22Rv1 (cell line): ENCODE measurements around the gene SPATA3.

Source experiments
- ZFX ChIP-seq: fragments of 450-650 bp; IDR thresholded peaks from 2 replicates; pipeline ENCODE4 v1.6.1; 2017; ENCODE audit warnings: antibody characterized with exemption, borderline replicate concordance
- TF ChIP-seq, protein P1 (sequence below): fragments of 450-650 bp; IDR thresholded peaks from 2 replicates; pipeline ENCODE4 v1.5.1; 2017; ENCODE audit warnings: mild to moderate bottlenecking

DNA sequence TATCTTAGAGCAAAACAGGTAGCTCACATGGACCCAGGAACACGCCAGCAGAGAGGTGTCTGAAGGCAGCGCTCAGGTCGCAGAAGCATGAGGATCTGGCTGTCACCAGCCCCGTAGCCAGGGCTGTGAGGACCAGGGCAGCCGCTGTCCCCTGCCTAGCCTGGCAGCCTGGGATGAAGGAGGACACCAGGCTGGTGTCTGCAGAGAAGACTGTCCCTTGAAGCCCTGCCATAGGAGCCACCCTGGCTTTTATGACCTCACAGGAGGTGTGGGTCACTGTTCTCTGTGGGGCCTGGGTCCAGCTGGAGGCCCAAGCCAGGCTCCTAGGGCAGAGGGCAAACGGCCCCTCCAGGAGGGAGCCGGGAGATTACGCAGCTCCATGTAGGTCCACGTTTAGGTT, at the start of gene SPATA3:
- TF ChIP-seq, protein P1, sequence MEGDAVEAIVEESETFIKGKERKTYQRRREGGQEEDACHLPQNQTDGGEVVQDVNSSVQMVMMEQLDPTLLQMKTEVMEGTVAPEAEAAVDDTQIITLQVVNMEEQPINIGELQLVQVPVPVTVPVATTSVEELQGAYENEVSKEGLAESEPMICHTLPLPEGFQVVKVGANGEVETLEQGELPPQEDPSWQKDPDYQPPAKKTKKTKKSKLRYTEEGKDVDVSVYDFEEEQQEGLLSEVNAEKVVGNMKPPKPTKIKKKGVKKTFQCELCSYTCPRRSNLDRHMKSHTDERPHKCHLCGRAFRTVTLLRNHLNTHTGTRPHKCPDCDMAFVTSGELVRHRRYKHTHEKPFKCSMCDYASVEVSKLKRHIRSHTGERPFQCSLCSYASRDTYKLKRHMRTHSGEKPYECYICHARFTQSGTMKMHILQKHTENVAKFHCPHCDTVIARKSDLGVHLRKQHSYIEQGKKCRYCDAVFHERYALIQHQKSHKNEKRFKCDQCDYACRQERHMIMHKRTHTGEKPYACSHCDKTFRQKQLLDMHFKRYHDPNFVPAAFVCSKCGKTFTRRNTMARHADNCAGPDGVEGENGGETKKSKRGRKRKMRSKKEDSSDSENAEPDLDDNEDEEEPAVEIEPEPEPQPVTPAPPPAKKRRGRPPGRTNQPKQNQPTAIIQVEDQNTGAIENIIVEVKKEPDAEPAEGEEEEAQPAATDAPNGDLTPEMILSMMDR = no peak
- no peak for TF ChIP-seq ZFX
